Psoas muscle (tissue), 8 donors: ENCODE results near the gene ZNF469. TPM values are rescaled to one million over a fixed set of nuclear protein-coding genes. Genes with fewer than 3 reads are reported as not detected.

Experiments
- ATAC-seq, 4 donors: fragments of 200-7000 bp; cut with Tn5 transposase; one replicate each; pipeline ENCODE4 v1.9.1; 2020; ENCODE audit warnings: moderate library complexity in 3 of 4, mild to moderate bottlenecking in 2 of 4
- DNase-seq, 2 donors: peaks; one replicate each; pipeline ENCODE4 v3.0.0-alpha.2; 2020
- H3K27ac ChIP-seq: fragments of 200-600 bp; one replicate; pipeline ENCODE4 v1.8.0; 2022
- H3K27me3 ChIP-seq, 3 donors: fragments of 200-600 bp in 1 of 3; one replicate each; pipeline versions ENCODE4 v1.6.1 to v1.8.0; 2013 to 2022; ENCODE audit warnings: low read length in 2 of 3, mild to moderate bottlenecking in 2 of 3, moderate library complexity in 1 of 3; ENCODE audit not compliant: insufficient read depth in 3 of 3
- H3K36me3 ChIP-seq, 2 donors: fragments of 200-600 bp in 1 of 2; one replicate each; pipeline versions ENCODE4 v1.6.1 to v1.8.0; 2013 to 2022; ENCODE audit warnings: low read depth in 1 of 2, mild to moderate bottlenecking in 1 of 2, moderate library complexity in 1 of 2; ENCODE audit not compliant: insufficient read depth in 1 of 2
- H3K4me1 ChIP-seq: fragments of 200-600 bp; one replicate; pipeline ENCODE4 v1.8.0; 2022
- H3K4me3 ChIP-seq: fragments of 200-600 bp; one replicate; pipeline ENCODE4 v1.8.0; 2022; ENCODE audit warnings: mild to moderate bottlenecking
- H3K9me3 ChIP-seq: fragments of 200-600 bp; one replicate; pipeline ENCODE4 v1.8.0; 2022
- CTCF ChIP-seq: fragments of 200-600 bp; IDR thresholded peaks from one replicate; pipeline ENCODE4 v1.8.0; 2022; ENCODE audit warnings: antibody characterized with exemption
- WGBS, 3 donors: extraction: QIAGEN DNeasy Blood & Tissue Kit; methylation state at CpG; one replicate each; pipeline versions ENCODE4 v1.1.6 to v1.1.7; 2013; 5-methylcytosine and 5-hydroxymethylcytosine counted together
- intact Hi-C, 2 donors: fragments of 100-400 bp; cut with DNase I; formaldehyde crosslinking; loops; one replicate each; pipeline versions ENCODE4 v1.11.0 to v1.14.2; 2022
- polyA plus RNA-seq, 3 donors: library from polyadenylated mRNA; stranded (reverse); fragments of 200-250 nt; gene quantifications; one replicate each; pipeline ENCODE4 v1.2.3, GENCODE V29; 2013
- total RNA-seq, 4 donors: library from RNA; stranded (reverse); fragmentation: NEBNext Ultra II Directional in 2 of 4; extraction: Animal tissue kit (Norgen Biotek cat#: 25700) in 2 of 4; gene quantifications; one replicate each; pipeline versions ENCODE4 v1.2.1 to v1.2.4, GENCODE V29; 2021 to 2023
- donor health status: healthy with polysubstance abuse.
- donor health status: DM: no; HTN: no; CAD: no; lungs with moderate emphysema.
- donor health status: Bipolar disorder and iron deficiency.
- donor health status: healthy.
- donor health status: DM: yes; HTN: yes; CAD: no.
- donor health status: DM: no; HTN: no; CAD: no.
- donor health status: DM: no; HTN: no; CAD: no.
- donor health status: DM: yes; HTN: yes; CAD: no.

Gene ZNF469
- total and polyA plus RNA-seq, 7 donors, result 0.08 to 1.7 (median 0.30) TPM

GRCh38 chr16:88404769-88405168 is 22.0 kb downstream of the ZNF469 start:
- no peak for ATAC-seq
- Histone ChIP-seq H3K27ac (no peak overlapping the region), H3K4me3 (no peak overlapping the region), H3K36me3 (no peaks in the 10 kb centered on the region), H3K4me1 (peaks cover 6% of the 10 kb centered on the region), H3K27me3 (no peaks in the 10 kb centered on the region), H3K9me3 (no peaks in the 10 kb centered on the region)
- no peak for TF ChIP-seq CTCF
- WGBS, 3 donors, result 82 to 97% (median 90%) methylated on average over 6 of the region's 6 CpGs
- intact Hi-C loops, result no loop called here
- DNase-seq, result no peak

GRCh38 chr16:88405216-88406060 is 22.7 kb downstream of the ZNF469 start:
- Histone ChIP-seq H3K4me1 (peaks cover 6% of the 10 kb centered on the region), H3K9me3 (no peaks in the 10 kb centered on the region), H3K27ac (no peak overlapping the region), H3K4me3 (peak overlapping the region; percentile 25), H3K36me3 (no peaks in the 10 kb centered on the region), H3K27me3 (no peaks in the 10 kb centered on the region)
- ATAC-seq (peak; percentile 56 to 87 (median 64)), DNase-seq (peak in 1 of 2 donors; percentile 55)
- intact Hi-C loops, result no loop called here
- no peak for TF ChIP-seq CTCF
- WGBS, 3 donors, result 37 to 50% (median 40%) methylated on average over 28 to 29 of the region's 29 CpGs

GRCh38 chr16:88406096-88407041 is 23.6 kb downstream of the ZNF469 start:
- WGBS, 3 donors, result 71 to 75% (median 72%) methylated on average over 35 to 39 of the region's 39 CpGs

GRCh38 chr16:88407042-88407420 is 24.3 kb downstream of the ZNF469 start:
- intact Hi-C loops, result no loop called here
- Histone ChIP-seq H3K4me1 (peaks cover 6% of the 10 kb centered on the region), H3K36me3 (no peaks in the 10 kb centered on the region), H3K27me3 (no peaks in the 10 kb centered on the region), H3K27ac (no peak overlapping the region), H3K9me3 (no peaks in the 10 kb centered on the region), H3K4me3 (no peak overlapping the region)
- ATAC-seq (no peak), DNase-seq (no peak)
- TF ChIP-seq CTCF, result no peak
- 93 to 95% (median 95%) methylated on average over 20 of the region's 20 CpGs for WGBS, 3 donors

More at GRCh38 chr16:88406096-88407041, 23.6 kb downstream of the ZNF469 start:
- intact Hi-C loops, result no loop called here
- peak overlapping the region; percentile 25 for H3K4me3 ChIP-seq
- peaks cover 6% of the 10 kb centered on the region for H3K4me1 ChIP-seq
- no peaks in the 10 kb centered on the region for H3K9me3 ChIP-seq
- TF ChIP-seq CTCF, result no peak
- H3K36me3 ChIP-seq, result no peaks in the 10 kb centered on the region
- ATAC-seq, result peak in 2 of 4 donors; percentile 10 to 25
- H3K27me3 ChIP-seq, result no peaks in the 10 kb centered on the region
- no peak for DNase-seq
- no peak overlapping the region for H3K27ac ChIP-seq
